ENCODE results near the gene FGFBP2.
"Not testable (repeated sequence)": the region's sequence is repeated elsewhere in the genome, so short reads cannot be mapped to it uniquely, and the experiment has no call there.

Gene FGFBP2

GRCh38 chr4:15920723-15921591 is 42.0 kb downstream of the FGFBP2 start:
- no peak overlapping the region for H3K27ac ChIP-seq
- no peaks in the 10 kb centered on the region for H3K27me3 ChIP-seq
- intact Hi-C loops (cut with DNase I; ENCODE audit: low total_unique reads) = no loop called here
- peak; percentile 84 to 86 for DNase-seq
- H3K4me3 ChIP-seq = no peak overlapping the region
- TF ChIP-seq CTCF (IDR thresholded peaks at IDR 0.05) = no peak
- H3K9me3 ChIP-seq = no peaks in the 10 kb centered on the region
- no peaks in the 10 kb centered on the region for H3K36me3 ChIP-seq
- H3K4me1 ChIP-seq = peaks cover 0 to 7% (median 2%) of the 10 kb centered on the region in 4 donors

GRCh38 chr4:15918484-15919129 is 44.4 kb downstream of the FGFBP2 start:
- H3K27ac ChIP-seq = no peak overlapping the region
- H3K9me3 ChIP-seq = no peaks in the 10 kb centered on the region
- intact Hi-C loops (cut with DNase I; ENCODE audit: low total_unique reads) = no loop called here
- no peak for DNase-seq
- TF ChIP-seq CTCF (IDR thresholded peaks at IDR 0.05) = no peak
- H3K27me3 ChIP-seq = no peaks in the 10 kb centered on the region
- H3K36me3 ChIP-seq = no peaks in the 10 kb centered on the region
- H3K4me1 ChIP-seq = peaks cover 0 to 7% (median 2%) of the 10 kb centered on the region in 4 donors
- no peak overlapping the region for H3K4me3 ChIP-seq

- Histone ChIP-seq H3K9me3 (no peaks in the 10 kb centered on the region), H3K27me3 (peaks cover 0 to 3% of the 10 kb centered on the region in 2 donors), H3K36me3 (no peaks in the 10 kb centered on the region), H3K4me3 (no peak overlapping the region), H3K27ac (no peak overlapping the region), H3K4me1 (peaks cover 0 to 7% (median 2%) of the 10 kb centered on the region in 4 donors)
- no peak for DNase-seq
- intact Hi-C loops (cut with DNase I; ENCODE audit: low total_unique reads) = no loop called here
- no peak for TF ChIP-seq CTCF (IDR thresholded peaks at IDR 0.05)
Observed at GRCh38 chr4:15917297-15917696, 45.7 kb downstream of the FGFBP2 start.

GRCh38 chr4:15916358-15916757 is 46.6 kb downstream of the FGFBP2 start:
- H3K4me1 ChIP-seq; H3K9me3 ChIP-seq; H3K27me3 ChIP-seq; H3K4me3 ChIP-seq; H3K27ac ChIP-seq; intact Hi-C loops (cut with DNase I; ENCODE audit: low total_unique reads); H3K36me3 ChIP-seq; DNase-seq: not testable (repeated sequence)

GRCh38 chr4:15914736-15915135 is 48.2 kb downstream of the FGFBP2 start:
- H3K36me3 ChIP-seq = no peaks in the 10 kb centered on the region
- TF ChIP-seq CTCF (IDR thresholded peaks at IDR 0.05) = no peak
- intact Hi-C loops (cut with DNase I; ENCODE audit: low total_unique reads) = no loop called here
- no peak overlapping the region for H3K27ac ChIP-seq
- H3K4me1 ChIP-seq = no peaks in the 10 kb centered on the region
- DNase-seq = no peak
- no peaks in the 10 kb centered on the region for H3K9me3 ChIP-seq
- H3K27me3 ChIP-seq = peaks cover 0 to 3% of the 10 kb centered on the region in 2 donors
- no peak overlapping the region for H3K4me3 ChIP-seq

- intact Hi-C loops (cut with DNase I; ENCODE audit: low total_unique reads) = no loop called here
- DNase-seq = no peak
- no peaks in the 10 kb centered on the region for H3K36me3 ChIP-seq
- H3K27ac ChIP-seq = no peak overlapping the region
- H3K4me1 ChIP-seq = no peaks in the 10 kb centered on the region
- TF ChIP-seq CTCF (IDR thresholded peaks at IDR 0.05) = no peak
- no peak overlapping the region for H3K4me3 ChIP-seq
- no peaks in the 10 kb centered on the region for H3K9me3 ChIP-seq
- peaks cover 0 to 3% of the 10 kb centered on the region in 2 donors for H3K27me3 ChIP-seq
Observed at GRCh38 chr4:15914291-15914690, 48.7 kb downstream of the FGFBP2 start.
